ENCODE measurements around the gene ANO2.

The ANO2 gene

DNA sequence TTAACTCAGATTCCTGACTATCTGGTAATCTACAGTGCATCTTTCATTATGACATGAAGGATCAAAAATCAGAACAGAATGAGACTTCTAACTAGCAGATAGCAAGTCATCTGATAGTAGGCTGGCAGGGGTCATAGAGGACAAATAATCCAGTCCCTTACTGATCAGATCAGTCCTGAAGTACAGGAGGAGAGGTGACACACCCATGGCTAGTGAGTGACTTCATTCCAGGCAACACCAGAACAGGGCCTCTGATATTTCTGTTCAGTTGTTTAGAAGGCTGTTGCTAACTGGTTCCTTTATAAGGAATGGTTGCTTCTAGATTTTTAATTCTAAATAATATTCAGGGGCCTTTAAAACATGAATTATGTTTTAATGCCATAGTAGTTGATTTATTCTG is 291.0 kb downstream of the ANO2 start:
- DNase-seq: no peak

DNA sequence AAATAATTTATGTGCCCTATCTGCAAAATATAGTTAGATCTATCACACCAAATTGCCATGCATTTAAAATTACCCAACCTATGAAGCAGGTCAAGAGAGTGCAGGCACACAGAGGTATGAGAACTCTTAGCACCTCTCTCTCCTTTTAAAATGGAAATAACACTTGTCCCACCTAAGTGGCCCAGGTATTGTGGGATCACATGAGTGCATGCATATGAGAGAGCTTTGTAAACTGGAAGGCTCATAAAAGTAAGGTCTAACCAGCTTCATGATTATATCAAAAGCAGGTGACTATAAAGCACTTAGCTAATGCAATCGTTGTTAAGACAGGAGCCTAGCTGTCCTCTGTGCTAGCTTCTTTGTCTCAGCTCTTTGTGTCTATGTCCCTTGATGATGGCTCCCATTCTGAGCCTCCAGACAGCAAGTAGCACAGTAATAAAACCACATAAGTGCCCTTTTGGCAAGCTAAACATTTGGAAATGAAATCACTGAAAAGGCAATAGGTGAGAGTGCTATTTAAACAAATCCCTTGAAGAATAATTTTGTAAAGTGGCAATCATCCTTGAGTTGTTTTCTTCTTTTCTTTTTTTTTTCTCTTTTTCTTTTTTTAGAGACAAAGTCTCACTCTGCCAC is 294.1 kb downstream of the ANO2 start:
- DNase-seq: peak; percentile 94

DNA sequence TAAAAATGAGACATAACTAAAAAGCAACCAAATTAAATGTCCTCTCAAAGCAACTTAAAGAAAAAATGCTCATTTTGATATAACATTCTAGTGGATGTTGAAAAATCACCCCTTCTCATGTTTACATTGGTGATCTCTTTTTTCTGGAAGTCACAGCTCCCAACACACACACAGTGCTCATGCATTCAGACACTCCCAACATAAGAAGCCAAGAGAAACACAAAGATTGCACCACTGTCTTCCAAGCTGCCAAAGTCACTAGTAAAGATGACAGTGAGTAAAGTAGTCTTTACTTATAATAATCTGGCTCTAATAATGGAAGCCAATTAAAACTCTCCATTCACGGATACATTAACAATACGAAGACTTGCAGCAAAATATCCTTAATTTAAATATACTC is 294.8 kb downstream of the ANO2 start:
- DNase-seq: no peak

DNA sequence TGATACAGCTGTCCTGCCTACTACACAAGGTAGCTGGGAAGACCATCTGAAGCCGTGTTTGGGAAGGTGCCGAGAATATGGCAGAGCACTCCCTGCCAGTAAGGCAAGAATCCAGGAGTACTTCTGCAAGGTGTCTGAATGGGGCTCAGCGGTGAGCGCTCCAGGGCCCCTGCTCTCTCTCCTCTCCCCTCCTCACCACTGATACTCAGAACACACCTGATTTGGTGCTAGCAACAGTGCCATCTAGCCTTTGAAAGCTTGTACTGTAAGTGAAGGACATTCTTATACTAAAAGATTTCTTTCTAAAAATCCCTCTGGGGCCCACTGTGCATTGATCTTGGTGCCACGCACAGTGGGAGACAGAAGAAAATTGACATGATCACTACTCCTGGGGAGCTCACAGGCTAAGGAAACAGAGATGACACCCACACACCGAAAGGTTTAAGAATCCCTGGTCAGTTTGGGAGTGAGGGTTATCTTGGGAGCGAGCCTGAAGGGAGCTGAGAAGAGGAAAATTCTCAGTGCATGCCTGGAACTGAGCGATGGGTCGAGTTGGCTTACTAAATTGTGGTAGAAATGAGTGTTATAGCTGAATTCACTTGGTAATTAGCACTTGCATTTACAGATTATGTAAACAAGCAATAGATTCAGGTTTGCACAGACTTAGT is 296.2 kb downstream of the ANO2 start:
- peak; percentile 83 for DNase-seq

DNA sequence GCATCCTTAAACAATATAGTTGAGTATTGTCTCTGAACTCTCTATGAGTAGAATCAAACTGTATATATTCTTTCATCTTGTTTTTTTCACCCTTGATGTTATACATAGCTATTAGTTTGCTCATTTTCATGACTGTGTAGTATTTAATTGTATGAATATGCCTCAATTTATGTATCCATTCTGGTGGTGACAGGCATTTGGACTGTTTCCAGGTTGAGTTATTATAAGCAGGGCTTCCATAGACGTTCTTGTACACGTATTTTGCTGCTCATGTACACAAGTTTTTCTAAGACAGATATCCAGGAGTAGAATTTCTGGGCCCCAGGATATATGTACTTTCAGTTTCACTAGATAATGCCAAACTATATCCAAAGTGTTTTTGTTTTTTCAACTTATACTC is 301.8 kb downstream of the ANO2 start:
- no peak for DNase-seq

DNA sequence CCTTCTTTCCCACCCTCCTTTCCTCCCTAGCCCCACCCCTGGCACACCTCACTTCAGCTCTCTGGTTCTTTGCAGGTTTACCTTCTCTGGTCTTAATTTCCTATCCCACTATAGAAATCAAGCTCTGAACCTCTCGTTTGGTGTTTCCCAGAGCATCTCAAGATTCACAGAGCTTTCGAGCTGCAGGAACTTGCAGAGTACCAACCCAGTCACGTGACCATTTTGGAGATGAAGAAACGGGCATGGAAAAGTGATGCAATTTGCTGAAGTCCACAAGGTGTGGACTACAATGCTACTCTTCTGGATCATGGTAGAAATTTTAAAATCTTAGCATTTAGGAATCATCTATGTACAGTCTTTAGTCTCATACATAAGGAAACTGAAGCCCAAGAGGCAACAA is 307.4 kb downstream of the ANO2 start:
- DNase-seq: no peak

DNA sequence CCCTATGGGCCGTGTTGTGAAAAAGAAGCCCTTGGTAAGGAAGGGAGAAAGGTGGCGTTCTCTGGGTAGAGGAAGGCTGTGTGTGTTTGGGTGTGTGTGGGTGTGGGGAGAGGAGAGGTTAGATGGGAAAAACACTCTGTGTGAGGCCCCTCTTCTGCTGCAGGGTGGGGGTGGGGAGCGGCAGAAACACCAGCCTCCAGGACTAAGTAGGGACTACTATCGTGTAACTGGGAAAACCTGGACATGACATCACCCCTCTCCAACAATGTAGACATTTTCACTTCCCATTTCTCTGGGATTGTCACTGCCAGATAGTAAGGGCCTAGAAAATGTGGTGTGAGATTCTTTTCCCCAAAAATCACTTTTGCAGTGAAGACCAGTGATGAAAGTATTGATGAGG is 308.2 kb downstream of the ANO2 start:
- no peak for DNase-seq

DNA sequence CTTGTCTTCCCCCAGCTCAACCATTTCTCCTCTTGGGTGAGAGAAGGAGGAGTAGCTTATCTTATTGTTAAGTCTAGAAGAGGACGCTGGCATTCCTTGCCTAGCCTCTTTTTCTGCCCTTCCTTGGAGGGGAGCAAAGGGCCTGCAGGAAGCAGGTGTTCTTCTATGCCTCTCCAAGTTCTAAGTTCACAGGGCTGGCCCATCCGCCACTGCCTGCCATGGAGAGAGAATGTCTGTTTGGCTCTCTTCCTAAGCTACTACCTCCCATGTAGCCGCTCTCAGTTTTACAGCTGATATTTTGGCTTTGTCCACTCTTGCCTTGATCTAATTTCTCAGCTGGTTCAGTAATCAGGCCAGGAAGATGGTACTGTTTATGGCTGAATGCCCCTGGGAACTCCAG is 312.0 kb downstream of the ANO2 start:
- DNase-seq: no peak

DNA sequence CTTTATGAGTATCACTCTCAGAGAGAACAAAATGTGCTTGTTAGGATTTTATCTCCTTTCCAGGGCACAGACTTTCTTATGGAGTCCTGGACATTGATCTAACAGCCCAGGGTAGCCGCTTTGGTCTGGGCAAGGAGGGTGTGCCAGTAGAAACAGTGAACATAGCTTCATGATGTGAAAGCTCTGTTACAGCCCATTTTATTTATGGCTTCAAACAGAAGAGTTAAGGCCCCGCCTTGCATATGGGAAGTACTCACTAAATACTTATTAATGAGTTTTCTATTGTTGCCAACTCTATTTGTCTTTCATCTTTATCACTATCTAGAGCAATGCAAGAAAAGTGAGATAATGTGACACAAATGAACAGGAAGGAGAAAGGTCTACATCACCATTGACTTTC is 312.6 kb downstream of the ANO2 start:
- no peak for DNase-seq

DNA sequence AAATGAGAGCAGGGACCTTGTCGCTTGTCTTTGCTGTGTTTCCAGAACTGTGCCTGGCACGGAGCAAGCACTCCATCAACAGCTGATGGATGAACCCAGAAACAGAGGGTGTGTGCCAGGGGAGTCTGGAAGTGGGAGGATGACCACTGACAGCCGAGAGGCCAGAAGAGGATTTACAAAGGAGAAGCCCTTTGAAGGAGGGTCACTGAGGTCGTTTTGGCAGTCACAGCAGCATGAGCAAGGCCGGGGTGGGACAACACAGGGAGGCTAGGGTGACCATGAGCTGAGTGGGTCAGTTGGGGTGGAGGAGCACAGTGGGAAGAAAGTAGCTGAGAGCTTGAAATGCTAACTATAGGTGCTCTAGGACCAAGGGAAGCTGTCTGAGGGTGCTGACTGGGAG is 313.6 kb downstream of the ANO2 start:
- DNase-seq: no peak

DNA sequence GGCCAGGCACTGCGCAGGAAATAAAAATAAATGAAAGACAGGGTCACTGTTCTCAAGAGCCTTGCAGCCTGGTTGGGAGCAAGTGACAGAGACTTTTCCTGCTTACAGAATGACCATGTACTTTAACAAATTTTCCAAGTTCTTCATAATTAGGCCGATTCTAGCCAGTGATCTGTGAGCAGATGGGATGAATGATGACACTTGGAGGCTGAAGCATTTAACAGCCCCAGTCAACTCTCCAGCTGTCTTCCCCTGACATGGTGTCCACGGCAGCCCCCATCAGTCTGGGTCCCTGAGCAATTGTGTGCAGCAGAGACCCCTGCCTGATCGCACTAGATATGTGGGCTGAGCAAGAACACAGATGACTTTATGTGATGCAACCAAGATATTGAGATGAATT is 314.3 kb downstream of the ANO2 start:
- no peak for DNase-seq

DNA sequence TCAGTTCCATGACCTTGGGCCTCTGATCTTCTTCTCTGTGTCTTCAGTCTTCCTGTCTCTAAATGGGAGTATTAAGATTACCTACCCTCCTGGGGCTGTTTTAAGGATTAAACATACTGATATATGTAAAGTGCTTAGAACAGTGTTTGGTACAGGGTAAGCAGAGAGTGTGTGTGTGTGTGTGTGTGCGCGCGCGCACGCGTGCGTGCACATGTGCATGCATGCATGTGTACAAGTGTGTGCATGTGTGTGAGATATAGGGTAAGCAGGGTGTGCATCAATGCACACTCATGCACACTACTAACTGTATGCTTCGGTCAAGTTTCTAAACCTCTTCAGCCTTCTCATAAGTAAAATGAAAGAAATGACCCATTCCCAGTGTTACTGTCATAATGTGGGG is 316.6 kb downstream of the ANO2 start:
- no peak for DNase-seq

DNA sequence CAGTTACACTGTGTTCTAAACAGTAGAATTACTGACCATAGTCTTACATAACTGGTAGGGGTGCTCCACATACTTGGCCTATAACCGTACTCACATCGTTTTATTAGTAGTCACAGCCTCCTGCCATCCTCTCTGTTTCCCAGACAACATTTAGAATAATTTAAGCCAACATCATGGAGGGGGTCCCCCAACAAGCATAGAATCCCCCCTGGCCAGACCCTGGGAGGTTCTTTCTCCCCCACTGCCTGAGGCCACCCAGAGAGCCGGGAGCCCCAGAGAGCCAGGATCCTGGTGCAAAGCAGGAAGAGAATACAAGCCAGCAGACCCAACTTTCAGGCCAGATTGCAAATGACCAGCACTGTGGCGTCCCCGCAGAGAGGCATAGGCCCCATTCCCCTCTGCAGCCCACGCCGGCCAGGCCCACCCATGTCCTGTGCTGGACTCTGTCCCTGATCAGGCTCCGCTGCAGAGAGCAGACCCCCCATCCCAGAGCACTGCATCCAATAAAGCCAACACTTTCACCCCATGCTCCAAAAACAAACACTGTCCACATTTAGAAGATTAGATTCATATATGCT is 317.9 kb downstream of the ANO2 start:
- DNase-seq: no peak

DNA sequence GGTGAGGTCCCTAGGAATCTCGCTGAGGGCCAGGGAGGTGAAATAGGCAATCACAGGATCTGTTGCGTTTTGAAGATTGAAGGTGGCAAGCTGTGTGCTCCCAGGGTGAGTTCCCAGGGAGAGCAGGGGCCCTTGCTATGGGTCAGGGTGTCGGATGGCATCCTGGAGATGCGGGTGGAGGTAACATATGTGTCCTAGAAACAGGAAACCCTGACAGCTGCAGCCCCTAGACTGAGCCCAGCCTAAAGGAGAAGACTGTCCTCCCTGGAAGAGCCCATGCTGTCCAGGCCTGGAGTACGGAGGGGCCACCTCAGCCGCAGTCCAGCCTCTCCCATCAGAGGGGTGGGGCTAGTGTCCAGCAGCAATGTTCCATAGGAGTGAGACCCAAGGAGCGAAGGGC is 318.9 kb downstream of the ANO2 start:
- DNase-seq: no peak

DNA sequence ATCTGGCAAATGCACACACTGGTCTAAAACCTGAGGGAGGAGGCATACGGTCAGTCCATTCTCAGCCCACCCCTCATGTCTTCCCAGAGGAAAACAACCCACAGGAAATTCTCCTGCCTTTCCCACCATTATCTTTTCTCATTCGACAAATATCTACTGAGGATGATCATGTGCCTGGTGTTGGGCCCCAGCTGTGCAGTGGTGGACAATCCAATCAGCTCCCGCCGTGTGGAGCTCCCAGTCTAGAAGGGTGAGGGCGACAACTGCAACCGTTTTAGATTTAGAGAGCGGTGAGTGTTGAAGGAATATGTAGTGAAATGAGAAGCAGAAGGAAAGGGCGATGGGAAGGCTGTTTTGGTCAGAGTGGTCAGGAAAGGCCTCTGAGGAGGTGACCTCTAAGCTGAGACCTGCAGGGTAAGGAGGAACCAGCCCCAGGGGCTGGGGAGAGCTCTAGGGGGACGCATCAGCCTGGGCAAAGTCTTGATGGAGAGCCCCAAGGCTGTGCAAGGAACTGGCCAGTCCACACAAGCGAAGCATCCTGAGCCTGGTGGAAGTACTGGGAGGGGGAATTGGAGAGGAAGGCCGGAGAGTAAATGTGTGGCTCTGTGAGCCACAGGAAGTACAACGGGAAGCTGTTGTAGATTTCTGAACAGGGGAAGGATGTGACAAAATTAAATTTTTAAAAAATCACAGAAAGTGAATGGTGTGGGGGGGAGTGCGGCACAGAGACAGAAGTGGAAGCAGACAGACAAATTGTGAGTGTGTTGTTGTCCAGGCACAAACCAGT is 320.4 kb downstream of the ANO2 start:
- DNase-seq: no peak

DNA sequence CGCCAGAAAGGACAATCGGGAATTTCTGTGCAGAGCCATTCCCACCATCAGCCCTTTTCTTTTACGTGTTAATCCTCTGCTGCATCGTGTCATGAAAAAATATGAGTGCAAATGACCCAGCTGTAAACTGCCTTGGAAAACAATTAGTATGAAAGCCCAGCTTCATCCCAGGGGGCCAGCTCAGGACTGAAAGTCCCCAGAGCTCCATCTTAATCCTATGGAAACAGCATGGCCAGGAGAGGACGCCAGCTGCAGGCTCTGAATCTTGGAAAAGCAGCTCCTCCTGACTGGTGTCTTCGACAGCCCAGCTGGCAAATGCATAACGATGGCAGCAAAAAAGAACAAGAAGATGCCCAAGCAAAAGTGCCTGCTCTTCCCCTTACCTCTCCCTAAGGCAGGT is 321.6 kb downstream of the ANO2 start:
- no peak for DNase-seq

DNA sequence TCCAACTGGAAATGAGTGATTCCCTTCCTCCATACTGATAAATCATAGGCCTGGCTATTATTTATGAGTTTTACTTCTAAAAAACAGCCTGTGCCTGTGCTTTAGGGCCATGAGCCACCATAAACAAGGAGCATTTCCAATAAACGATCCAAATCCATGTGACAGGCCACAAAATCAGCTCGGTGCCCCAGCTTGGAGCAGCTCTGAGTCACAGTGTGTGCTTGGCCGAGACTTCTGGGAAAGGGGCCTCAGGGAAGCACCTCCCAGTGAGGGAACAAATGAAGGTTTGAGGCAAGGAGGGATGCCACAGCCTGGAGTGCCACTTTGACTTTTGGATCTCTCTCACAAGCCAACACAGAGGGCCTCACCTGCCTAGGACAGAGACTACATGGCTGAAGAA is 322.8 kb downstream of the ANO2 start:
- DNase-seq: no peak

DNA sequence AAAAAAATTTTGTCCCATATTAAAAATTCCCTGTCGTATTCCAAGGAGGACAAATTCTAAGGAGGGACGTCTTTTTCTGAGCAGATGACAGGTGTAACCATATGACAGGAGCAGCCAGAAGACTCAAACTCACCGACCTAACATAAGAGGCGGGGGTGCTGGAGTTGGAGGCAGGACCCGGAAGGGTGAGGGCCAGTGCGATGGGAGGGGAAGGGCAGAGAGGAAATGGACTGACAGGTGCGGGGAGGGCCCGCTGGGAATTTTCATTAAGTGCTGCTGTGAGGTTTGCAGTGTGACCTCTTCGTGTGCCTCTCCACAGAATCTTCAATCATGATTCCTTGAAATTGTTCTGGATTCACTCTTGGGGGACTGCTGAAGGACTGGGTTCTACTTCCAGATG is 323.7 kb downstream of the ANO2 start:
- DNase-seq: no peak

DNA sequence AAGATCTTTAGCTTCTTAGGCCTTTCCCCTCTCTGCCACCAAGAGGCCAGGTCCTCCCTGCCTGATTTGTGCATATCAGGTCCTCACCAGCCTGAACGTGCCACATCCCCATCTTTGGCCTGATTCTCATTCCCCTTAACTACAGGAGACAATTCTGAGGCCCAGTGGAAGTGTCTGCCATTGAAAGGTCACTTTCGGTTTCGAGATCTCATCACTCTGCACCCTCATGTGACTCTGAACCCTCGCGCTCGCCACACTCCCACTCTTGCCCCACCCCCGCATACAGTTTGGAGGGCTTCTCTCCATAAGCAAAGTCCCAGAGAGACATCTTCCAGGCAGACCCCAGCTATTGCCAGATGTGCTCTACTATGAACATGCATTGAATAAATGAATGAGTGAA is 324.2 kb downstream of the ANO2 start:
- no peak for DNase-seq

DNA sequence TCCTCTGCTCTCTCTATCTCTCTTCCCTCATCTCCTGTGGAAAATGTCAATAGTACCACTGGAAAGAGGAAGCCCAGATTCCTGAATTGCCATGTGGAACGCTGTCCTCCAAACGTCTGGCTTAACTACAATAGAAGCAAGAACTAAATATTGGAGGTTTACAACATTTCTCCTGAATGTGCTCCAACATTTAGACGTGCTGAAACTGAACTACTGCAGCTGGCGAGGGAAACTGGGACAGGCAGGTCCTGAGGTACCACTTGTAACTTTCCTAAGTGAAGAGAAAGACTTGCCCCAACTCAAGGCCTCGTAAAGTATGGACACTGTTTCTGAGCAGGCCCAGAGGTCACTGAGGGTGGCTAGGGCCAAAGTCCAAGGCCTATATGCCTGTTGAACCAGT is 325.4 kb downstream of the ANO2 start:
- no peak for DNase-seq

DNA sequence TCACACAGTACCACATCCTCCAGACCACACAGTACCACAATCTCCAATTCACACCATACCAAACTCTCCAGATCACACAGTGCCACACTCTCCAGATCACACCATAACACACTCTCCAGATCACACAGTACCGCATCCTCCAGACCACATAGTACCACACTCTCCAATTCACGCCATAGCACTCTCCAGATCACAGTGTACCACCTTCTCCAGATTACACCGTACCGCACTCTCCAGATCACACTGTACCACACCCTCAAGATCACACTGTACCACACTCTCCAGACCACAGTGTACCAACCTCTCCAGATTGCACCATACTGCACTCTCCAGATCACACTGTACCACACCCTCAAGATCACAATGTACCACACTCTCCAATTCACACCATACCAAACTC is 328.2 kb downstream of the ANO2 start:
- no peak for DNase-seq

DNA sequence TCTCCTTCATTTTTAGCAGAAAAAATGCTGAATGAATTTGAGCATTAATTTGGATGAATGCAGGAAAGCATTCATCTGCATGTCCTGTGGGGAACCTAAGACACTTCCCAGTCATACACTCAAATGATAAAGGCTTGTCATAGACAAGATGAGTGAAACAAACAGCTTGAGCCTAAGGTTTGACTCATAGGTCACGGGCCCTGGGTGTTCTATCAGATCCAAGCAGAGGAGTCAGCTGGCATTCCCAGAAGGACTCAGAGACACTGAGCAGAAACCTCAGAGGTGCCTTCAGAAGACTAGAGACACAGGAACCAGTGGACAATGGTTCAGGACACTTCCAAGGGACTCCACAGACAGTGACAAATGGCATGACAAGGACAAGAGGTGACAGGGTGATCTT is 329.3 kb downstream of the ANO2 start:
- DNase-seq: no peak

DNA sequence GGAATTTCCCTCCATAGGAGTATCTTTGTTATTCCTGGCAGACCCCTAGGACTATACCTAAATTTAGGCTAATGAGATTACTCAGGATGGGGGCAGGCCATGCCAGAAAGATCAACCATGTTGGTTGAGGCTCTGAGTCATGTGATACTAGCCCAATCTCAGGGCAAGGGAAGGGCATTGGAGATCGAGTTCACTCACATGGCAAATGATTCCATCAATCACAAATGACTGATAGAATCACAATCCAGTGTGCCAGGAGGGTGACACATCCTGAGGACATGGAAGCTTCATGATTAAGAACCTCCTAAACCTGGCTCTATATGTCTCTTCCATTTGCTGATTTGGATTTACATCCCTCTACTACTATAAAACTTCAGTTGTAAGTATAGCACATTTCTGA is 330.8 kb downstream of the ANO2 start:
- no peak for DNase-seq

All from NCI-H2029 treated with DMSO at 0.1 percent for 48 hours (cell line).